OCI-LY1 (cell line): ENCODE data around the gene DSC3.

Source experiments
- CTCF ChIP-seq: fragments of 200-600 bp; sonication (generic), shearing (Covaris generic); IDR thresholded peaks from 2 replicates; pipeline ENCODE4 v1.5.1; 2017; ENCODE audit warnings: mild to moderate bottlenecking, antibody characterized with exemption, low read length, moderate library complexity, mixed read lengths
- EZH2 ChIP-seq: fragments of 200-600 bp; sonication (generic), shearing (Covaris generic); IDR thresholded peaks from 2 replicates; pipeline ENCODE4 v1.8.0; 2017; ENCODE audit warnings: borderline replicate concordance, mixed run types, mild to moderate bottlenecking, antibody characterized with exemption, low read length, moderate library complexity, mixed read lengths

GRCh38 chr18:31070206-31070605 lies 27.7 kb upstream of the DSC3 start:
- TF ChIP-seq CTCF: no peak
- TF ChIP-seq EZH2: no peak
